ENCODE results near the gene AKAP9. TPM values are rescaled to one million over a fixed set of nuclear protein-coding genes. Genes with fewer than 3 reads are reported as not detected.

Gene AKAP9
- polyA plus RNA-seq, 1 donor (not counting 4 experiments of a cell fraction or from before 2014, with no cell fraction given) = 19.0 TPM

- peaks cover 11% of the 10 kb centered on the region for H3K4me1 ChIP-seq (ENCODE audit: control insufficient read depth, extremely low read depth, insufficient read depth, low read length)
- H3K27ac ChIP-seq (ENCODE audit: control insufficient read depth, insufficient read depth, low read length) = no peak overlapping the region
- no peak overlapping the region for H3K4me2 ChIP-seq (ENCODE audit: control insufficient read depth, extremely low read depth, insufficient read depth, low read depth, low read length)
- no peaks in the 10 kb centered on the region for H3K9me3 ChIP-seq (ENCODE audit: control insufficient read depth, low read depth, low read length)
- no peaks in the 10 kb centered on the region for H4K20me1 ChIP-seq (ENCODE audit: control insufficient read depth, extremely low read depth, insufficient read depth, low read length)
- dilution Hi-C loops (cut with MboI; ENCODE audit: extremely low pct_ligation_motif_present, low sequenced_read_pairs) = no loop called here
- H3K9ac ChIP-seq (ENCODE audit: control insufficient read depth, extremely low read depth, insufficient read depth, low read length) = no peak overlapping the region
- no peak overlapping the region for H3K4me3 ChIP-seq (ENCODE audit: control insufficient read depth in 2 of 3, extremely low read depth in 1 of 3, insufficient read depth in 2 of 3, low read depth in 1 of 3, low read length in 3 of 3)
- no peaks in the 10 kb centered on the region for H3K79me2 ChIP-seq (ENCODE audit: control insufficient read depth, insufficient read depth, low read length)
- TF ChIP-seq CTCF (optimal IDR thresholded peaks at IDR 0.05 in 1 of 3, IDR thresholded peaks at IDR 0.05 in 1 of 3, conservative IDR thresholded peaks at IDR 0.05 in 1 of 3; ENCODE audit: extremely low read depth in 1 of 3, insufficient read depth in 2 of 3, low read length in 3 of 3) = no peak
- TF ChIP-seq EZH2 (IDR thresholded peaks at IDR 0.05; ENCODE audit: low read length) = no peak
- H2AFZ ChIP-seq (ENCODE audit: control insufficient read depth, low read length) = no peak overlapping the region
- no peak for DNase-seq (ENCODE audit: low read depth, low spot score)
- FAIRE-seq = no peak
- no peaks in the 10 kb centered on the region for H3K27me3 ChIP-seq (ENCODE audit: control insufficient read depth, extremely low read depth, insufficient read depth, low read length)
- H3K36me3 ChIP-seq (ENCODE audit: control insufficient read depth in 2 of 2, extremely low read depth in 1 of 2, insufficient read depth in 2 of 2, low read length in 2 of 2) = no peaks in the 10 kb centered on the region
- no peaks in the 10 kb centered on the region for H3K9me1 ChIP-seq (ENCODE audit: control insufficient read depth, extremely low read depth, insufficient read depth, low read length)
Measured at GRCh38 chr7:92058040-92058439, 117.4 kb downstream of the AKAP9 start.

- H3K27me3 ChIP-seq (ENCODE audit: control insufficient read depth, extremely low read depth, insufficient read depth, low read length) = no peaks in the 10 kb centered on the region
- no peak overlapping the region for H3K27ac ChIP-seq (ENCODE audit: control insufficient read depth, insufficient read depth, low read length)
- H3K9me1 ChIP-seq (ENCODE audit: control insufficient read depth, extremely low read depth, insufficient read depth, low read length) = no peaks in the 10 kb centered on the region
- H3K79me2 ChIP-seq (ENCODE audit: control insufficient read depth, insufficient read depth, low read length) = no peaks in the 10 kb centered on the region
- no peaks in the 10 kb centered on the region for H3K9me3 ChIP-seq (ENCODE audit: control insufficient read depth, low read depth, low read length)
- H2AFZ ChIP-seq (ENCODE audit: control insufficient read depth, low read length) = no peak overlapping the region
- FAIRE-seq (no peak), DNase-seq (ENCODE audit: low read depth, low spot score) (no peak)
- no peaks in the 10 kb centered on the region for H4K20me1 ChIP-seq (ENCODE audit: control insufficient read depth, extremely low read depth, insufficient read depth, low read length)
- no peak for TF ChIP-seq CTCF (optimal IDR thresholded peaks at IDR 0.05 in 1 of 3, IDR thresholded peaks at IDR 0.05 in 1 of 3, conservative IDR thresholded peaks at IDR 0.05 in 1 of 3; ENCODE audit: extremely low read depth in 1 of 3, insufficient read depth in 2 of 3, low read length in 3 of 3)
- TF ChIP-seq EZH2 (IDR thresholded peaks at IDR 0.05; ENCODE audit: low read length) = no peak
- H3K36me3 ChIP-seq (ENCODE audit: control insufficient read depth in 2 of 2, extremely low read depth in 1 of 2, insufficient read depth in 2 of 2, low read length in 2 of 2) = no peaks in the 10 kb centered on the region
- dilution Hi-C loops (cut with MboI; ENCODE audit: extremely low pct_ligation_motif_present, low sequenced_read_pairs) = no loop called here
- H3K4me3 ChIP-seq (ENCODE audit: control insufficient read depth in 2 of 3, extremely low read depth in 1 of 3, insufficient read depth in 2 of 3, low read depth in 1 of 3, low read length in 3 of 3) = no peak overlapping the region
- H3K9ac ChIP-seq (ENCODE audit: control insufficient read depth, extremely low read depth, insufficient read depth, low read length) = no peak overlapping the region
- peaks cover 11% of the 10 kb centered on the region for H3K4me1 ChIP-seq (ENCODE audit: control insufficient read depth, extremely low read depth, insufficient read depth, low read length)
- no peak overlapping the region for H3K4me2 ChIP-seq (ENCODE audit: control insufficient read depth, extremely low read depth, insufficient read depth, low read depth, low read length)
Measured at GRCh38 chr7:92058899-92059298, 118.2 kb downstream of the AKAP9 start.
